Brain pericyte (primary cell): ENCODE results near the gene OCIAD1.
"Not testable (repeated sequence)": the region's sequence is repeated elsewhere in the genome, so short reads cannot be mapped to it uniquely, and the experiment has no call there.

Source experiments
- DNase-seq: peaks from one replicate; pipeline ENCODE4 v3.0.0-alpha.2; 2012; ENCODE audit warnings: low read depth, low spot score

OCIAD1 gene

GRCh38 chr4:48816971-48817370 lies 13.9 kb upstream of the OCIAD1 start:
- DNase-seq = no peak

GRCh38 chr4:48821431-48821830 lies 9.5 kb upstream of the OCIAD1 start:
- DNase-seq = not testable (repeated sequence)

- DNase-seq = no peak
Measured at GRCh38 chr4:48827622-48828021, 3.3 kb upstream of the OCIAD1 start.

GRCh38 chr4:48831532-48832030 lies 693 bp downstream of the OCIAD1 start:
- no peak for DNase-seq

GRCh38 chr4:48832571-48832970 lies 1.7 kb downstream of the OCIAD1 start:
- no peak for DNase-seq

- no peak for DNase-seq
Measured at GRCh38 chr4:48836658-48837057, 5.8 kb downstream of the OCIAD1 start.

- DNase-seq = no peak
Measured at GRCh38 chr4:48841045-48841827, 10.3 kb downstream of the OCIAD1 start.

GRCh38 chr4:48844843-48845242 lies 14.0 kb downstream of the OCIAD1 start:
- DNase-seq = no peak

GRCh38 chr4:48848799-48849198 lies 17.9 kb downstream of the OCIAD1 start:
- DNase-seq = not testable (repeated sequence)

- DNase-seq = no peak
Measured at GRCh38 chr4:48851651-48852050, 20.8 kb downstream of the OCIAD1 start.

- DNase-seq = no peak
Measured at GRCh38 chr4:48853604-48854394, 22.9 kb downstream of the OCIAD1 start.

GRCh38 chr4:48854395-48854683 lies 23.5 kb downstream of the OCIAD1 start:
- no peak for DNase-seq

GRCh38 chr4:48854982-48855381 lies 24.1 kb downstream of the OCIAD1 start:
- no peak for DNase-seq

- no peak for DNase-seq
Measured at GRCh38 chr4:48858130-48858529, 27.2 kb downstream of the OCIAD1 start.

- DNase-seq = no peak
Measured at GRCh38 chr4:48862038-48862437, 31.1 kb downstream of the OCIAD1 start.

GRCh38 chr4:48862661-48863060 lies 31.8 kb downstream of the OCIAD1 start:
- DNase-seq = no peak

- DNase-seq = no peak
Measured at GRCh38 chr4:48863728-48864127, 32.8 kb downstream of the OCIAD1 start.

GRCh38 chr4:48864696-48865095 lies 33.8 kb downstream of the OCIAD1 start:
- DNase-seq = not testable (repeated sequence)

GRCh38 chr4:48877827-48878535 lies 47.1 kb downstream of the OCIAD1 start:
- no peak for DNase-seq

GRCh38 chr4:48879561-48880442 lies 48.9 kb downstream of the OCIAD1 start:
- no peak for DNase-seq

- DNase-seq = not testable (repeated sequence)
Measured at GRCh38 chr4:48881646-48882045, 50.8 kb downstream of the OCIAD1 start.
